Gastrocnemius medialis (tissue), 4 donors: ENCODE measurements around the gene PNPLA3.

Source experiments
- CTCF ChIP-seq, 5 experiments: fragments of 450-650 bp in 3 of 5; fragments of 200-600 bp in 2 of 5; sonication (generic) in 2 of 5; IDR thresholded peaks in 4 of 5; conservative IDR thresholded peaks in 1 of 5; 1 replicate in 4 of 5; 2 replicates in 1 of 5; pipeline ENCODE4 v1.5.1; 2016 to 2019; ENCODE audit warnings: antibody characterized with exemption in 5 of 5, mild to moderate bottlenecking in 3 of 5, moderate library complexity in 3 of 5
- POLR2A ChIP-seq, 2 donors: fragments of 450-650 bp; IDR thresholded peaks; one replicate each; pipeline ENCODE4 v1.6.1; 2017; ENCODE audit warnings: antibody characterized with exemption in 2 of 2, mild to moderate bottlenecking in 2 of 2, moderate library complexity in 2 of 2

GRCh38 chr22:43996170-43996980 lies 72.8 kb downstream of the PNPLA3 start:
- no peak for TF ChIP-seq CTCF (IDR thresholded peaks at IDR 0.05 in 4 of 5, conservative IDR thresholded peaks at IDR 0.05 in 1 of 5)
- no peak for TF ChIP-seq POLR2A (IDR thresholded peaks at IDR 0.05)
